GM19467 (cell line): Measurements from ENCODE around the gene SOAT2.
"Not testable (repeated sequence)": the region's sequence is repeated elsewhere in the genome, so short reads cannot be mapped to it uniquely, and the experiment has no call there.

Experiments used
- ATAC-seq: cut with Tn5 transposase; IDR thresholded peaks from one replicate; pipeline ENCODE4 v1.9.1; 2021; ENCODE audit warnings: mild to moderate bottlenecking, moderate library complexity; ENCODE audit not compliant: unreplicated experiment

SOAT2 gene

DNA sequence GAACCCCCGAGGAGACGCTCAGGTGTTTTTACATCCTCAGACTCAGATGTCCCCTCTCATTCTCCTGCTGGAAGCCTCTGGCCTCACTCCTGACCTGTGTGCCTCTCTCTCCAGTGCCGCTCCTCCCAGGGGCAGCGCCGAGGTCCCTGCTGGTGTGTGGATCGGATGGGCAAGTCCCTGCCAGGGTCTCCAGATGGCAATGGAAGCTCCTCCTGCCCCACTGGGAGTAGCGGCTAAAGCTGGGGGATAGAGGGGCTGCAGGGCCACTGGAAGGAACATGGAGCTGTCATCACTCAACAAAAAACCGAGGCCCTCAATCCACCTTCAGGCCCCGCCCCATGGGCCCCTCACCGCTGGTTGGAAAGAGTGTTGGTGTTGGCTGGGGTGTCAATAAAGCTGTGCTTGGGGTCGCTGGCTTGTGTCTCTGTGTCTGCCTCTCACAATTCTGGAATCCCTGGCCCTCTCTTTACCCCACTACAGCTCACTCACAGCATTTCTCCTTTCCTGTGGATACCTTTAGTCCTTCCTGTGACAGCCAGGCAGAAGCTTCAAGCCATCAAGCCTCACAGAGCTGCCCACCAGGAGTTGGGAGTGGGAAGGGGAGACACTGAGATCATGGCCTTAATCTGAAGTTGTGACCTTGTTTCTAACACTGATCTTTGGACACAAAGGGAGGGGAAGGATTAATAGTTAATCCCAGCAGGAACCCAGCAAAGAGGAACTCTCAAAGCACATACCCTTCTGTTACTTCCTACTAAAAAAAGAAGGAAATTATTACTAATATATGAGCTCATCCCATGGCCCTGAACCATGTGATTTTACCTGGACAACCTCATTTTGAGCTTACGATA, 1.1 kb upstream of the SOAT2 start:
- ATAC-seq = no peak

DNA sequence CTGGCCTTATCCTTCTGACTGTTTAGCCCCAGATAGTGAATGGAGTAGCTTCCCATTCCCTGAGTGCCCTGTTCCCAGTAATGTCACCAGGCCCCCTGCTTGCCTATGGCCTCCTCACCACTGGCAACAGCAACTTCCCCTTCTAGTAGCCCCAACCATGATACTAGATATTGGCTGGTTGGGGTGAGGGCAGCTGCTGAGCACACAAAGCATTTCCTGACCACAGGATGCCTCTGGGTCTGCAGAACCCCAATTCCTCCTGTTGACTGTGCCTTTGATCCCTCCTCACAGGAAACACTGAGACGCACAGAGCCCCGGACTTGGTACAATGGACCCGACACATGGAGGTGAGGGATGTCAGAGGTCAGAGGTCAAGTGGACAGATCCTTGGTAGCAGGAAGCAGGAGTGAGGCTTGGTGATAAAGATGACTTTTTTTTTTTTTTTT, 597 bp downstream of the SOAT2 start:
- no peak for ATAC-seq

DNA sequence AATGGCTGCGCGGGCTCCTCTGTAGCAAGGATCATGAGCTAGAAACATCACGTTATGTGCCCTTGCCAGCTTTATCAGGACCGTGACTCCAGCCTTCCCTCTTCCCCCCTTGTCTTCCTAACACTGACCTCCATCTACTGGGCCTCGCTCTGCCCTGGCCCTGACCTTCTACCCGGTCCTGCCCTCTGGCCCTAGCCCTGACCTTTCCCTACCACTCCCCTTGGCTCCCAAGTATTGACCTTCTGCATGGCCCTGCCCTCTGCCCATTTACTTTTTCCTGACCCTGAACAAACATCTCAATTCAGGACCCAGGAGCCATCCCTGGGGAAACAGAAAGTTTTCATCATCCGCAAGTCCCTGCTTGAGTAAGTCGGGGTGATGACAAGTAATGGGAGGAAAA, 2.0 kb downstream of the SOAT2 start:
- no peak for ATAC-seq

DNA sequence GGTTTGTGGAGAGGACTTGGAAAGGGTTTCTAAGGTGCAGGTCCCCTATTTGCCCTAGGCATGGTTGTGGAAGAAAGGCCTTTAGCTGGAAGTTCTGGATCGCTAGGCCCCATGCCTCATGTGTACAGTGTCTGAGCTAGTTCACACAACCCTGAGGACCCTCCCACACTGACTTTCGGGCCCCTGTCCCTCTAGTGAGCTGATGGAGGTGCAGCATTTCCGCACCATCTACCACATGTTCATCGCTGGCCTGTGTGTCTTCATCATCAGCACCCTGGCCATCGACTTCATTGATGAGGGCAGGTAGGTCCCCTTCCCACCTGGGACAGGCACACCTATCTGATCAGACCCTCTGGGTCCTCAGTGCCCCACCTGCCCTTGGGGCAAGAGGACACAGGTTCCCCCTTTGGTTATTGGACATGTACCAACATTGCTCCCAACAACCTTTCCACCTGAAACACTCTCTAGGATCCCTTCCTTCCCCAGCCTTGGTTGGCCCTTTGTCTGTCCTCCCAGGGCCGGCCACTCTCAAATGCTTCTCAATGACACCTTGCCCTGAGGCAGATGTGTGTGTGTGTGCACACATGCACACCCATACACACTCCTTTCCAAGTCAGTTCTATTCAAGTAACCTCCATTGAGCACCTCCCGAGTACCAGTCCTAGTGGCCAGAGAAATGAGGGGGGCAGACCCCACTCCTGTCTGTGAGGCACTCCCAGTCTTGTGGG, 2.6 kb downstream of the SOAT2 start:
- ATAC-seq = no peak

DNA sequence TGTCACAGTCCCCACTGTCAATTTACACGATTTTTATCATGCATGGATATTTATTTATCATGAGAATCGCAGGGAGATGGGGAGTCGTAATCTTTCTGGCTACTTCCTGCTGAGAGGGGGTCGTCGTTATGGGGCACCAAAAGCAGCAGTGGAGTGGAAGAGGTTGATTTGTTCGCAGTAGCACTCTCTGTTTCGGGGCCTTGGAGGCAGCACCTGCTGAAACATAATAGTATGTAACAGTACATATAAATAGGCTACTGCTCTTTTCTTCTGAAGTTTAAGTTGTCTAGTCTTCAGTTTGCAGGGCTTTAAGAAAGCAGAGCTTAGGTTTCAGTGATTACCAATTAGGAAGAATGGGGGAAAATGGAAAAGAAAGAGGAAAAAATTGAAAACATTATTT, 3.8 kb downstream of the SOAT2 start:
- no peak for ATAC-seq

DNA sequence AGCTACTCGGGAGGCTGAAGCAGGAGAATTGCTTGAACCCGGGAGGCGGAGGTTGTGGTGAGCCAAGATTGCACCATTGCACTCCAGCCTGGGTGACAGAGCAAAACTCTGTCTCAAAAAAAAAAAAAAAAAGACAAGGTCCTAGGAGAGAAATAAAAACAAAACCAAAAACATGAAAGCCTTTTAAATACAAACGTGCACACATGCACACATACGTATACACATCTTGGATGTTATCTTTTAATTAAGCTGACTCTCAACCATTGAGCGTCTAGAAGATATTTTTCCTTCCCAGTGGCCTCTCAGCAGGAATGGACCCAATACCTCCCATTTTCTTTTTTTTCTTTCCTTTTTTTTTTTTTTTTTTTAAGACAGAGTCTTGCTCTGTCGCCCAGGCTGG, 9.1 kb downstream of the SOAT2 start:
- not testable (repeated sequence) for ATAC-seq

DNA sequence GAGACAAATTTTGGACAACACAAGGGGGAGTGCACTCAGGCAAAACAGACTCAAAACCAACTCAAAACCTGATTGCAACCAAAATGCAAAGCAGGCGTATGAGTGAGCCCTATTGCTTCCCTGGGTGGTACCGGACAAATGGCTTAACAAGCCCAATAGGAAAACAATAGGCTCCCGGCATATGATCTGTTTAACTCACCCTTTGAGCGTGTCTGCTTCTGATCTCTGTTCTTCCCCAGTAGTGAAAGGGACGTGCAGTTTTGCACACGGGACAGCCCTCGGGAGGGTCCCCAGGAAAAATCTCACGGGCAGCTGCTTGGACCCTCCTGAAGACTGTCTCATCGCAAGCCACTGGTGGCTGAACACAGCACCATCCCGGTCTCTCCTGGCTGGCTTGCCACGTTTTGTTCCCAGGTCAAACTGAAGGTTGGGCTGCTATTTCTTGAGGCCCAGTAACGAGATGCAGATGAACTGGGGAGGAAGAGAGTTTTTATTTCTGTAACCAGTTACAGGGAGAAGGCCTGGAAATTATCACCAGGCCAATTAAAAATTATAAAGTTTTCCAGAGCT, 9.9 kb downstream of the SOAT2 start:
- ATAC-seq = no peak

DNA sequence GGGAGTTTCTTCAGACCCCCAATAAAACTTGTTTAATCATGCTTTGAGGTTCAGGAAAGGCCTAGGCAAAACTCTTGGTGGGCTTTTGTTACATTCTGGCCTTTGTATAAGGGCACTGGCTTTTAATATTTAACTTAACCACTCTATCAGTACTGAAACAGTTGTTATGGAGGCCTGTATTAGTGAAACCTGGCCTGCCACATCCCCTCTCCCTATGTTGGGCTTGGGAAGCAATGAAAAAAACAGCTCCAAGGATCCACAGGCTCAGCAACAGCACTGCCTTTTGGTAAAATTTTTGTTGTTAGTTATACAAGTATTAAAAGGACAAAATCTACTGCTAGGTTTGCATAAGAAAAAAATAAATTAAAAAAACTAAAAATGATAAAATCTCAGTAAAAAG, 10.7 kb downstream of the SOAT2 start:
- ATAC-seq = no peak

DNA sequence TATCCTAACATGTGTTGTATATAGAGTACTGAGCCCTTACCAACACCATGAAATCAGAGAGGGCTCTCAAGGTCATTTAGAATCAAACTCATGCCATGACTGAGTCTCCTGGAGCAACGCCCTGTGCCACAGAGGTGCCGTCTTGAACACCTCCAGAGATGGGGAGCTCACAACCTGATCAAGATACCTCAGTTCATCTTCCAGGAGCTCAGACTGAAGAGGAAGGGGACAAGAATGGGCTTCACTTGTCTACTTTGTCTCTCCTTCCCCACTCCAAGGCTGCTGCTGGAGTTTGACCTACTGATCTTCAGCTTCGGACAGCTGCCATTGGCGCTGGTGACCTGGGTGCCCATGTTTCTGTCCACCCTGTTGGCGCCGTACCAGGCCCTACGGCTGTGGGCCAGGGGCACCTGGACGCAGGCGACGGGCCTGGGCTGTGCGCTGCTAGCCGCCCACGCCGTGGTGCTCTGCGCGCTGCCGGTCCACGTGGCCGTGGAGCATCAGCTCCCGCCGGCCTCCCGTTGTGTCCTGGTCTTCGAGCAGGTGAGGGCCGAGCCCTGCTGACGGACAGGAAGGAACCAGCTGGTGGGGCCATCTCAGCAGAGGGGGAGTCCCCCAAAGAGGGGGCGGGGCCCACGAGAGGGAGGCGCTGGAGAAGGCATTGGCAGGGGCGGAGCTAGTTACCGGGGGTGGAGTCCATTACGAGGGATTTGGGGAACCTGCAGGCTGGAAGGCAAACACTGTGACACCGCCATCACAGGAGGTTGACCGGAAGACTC, 12.0 kb downstream of the SOAT2 start:
- ATAC-seq = no peak

DNA sequence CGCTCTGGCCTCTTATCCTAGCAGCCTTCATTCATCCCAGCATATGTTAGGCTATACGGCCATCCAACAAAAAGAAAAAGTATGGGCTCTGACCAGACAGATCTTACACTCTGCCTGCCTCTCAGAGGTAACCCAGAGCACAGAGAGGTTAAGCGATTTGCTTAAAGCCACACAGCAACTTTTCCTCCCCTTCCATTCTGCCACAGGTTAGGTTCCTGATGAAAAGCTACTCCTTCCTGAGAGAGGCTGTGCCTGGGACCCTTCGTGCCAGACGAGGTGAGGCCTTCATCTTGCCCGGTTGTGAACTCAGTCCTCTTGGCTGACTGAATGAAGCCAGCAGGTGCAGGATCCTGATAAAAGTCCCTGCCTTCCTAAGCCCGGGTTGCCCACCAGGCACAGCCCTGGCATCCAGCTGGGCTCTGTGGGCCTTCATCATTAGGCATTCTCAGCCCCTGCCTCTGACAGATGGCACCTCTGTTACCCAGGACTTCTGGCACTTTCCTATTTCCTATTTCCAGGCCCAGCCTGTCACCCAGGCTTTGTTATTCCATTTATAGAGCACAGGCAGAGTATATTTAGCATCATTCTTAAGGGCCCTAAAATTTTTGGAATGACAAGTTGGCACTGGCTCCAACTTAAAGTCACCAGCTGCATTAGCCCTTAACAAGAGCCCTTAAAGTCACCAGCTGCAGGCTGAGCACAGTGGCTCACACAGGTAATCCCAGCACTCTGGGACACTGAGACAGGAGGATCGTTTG, 12.8 kb downstream of the SOAT2 start:
- no peak for ATAC-seq

DNA sequence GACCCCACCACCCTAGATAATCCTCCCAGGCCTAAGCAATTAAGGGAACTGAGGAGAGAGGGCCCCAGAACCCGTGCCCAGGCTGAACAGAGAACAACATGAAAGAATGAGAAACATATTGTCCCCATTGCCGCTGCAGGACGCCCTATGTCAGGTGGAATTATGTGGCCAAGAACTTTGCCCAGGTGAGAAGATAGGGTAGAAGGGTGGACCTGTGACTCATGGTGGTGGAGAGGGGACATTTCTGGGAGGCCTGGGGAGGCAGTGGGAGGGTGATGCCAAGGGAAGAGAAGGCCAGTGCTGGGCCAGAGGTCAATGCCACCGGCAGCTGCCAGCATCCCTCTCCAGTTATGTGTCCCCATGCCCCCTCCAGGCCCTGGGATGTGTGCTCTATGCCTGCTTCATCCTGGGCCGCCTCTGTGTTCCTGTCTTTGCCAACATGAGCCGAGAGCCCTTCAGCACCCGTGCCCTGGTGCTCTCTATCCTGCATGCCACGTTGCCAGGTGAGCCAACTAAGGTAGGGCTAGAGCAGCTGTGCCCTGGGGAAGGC, 15.5 kb downstream of the SOAT2 start:
- no peak for ATAC-seq

DNA sequence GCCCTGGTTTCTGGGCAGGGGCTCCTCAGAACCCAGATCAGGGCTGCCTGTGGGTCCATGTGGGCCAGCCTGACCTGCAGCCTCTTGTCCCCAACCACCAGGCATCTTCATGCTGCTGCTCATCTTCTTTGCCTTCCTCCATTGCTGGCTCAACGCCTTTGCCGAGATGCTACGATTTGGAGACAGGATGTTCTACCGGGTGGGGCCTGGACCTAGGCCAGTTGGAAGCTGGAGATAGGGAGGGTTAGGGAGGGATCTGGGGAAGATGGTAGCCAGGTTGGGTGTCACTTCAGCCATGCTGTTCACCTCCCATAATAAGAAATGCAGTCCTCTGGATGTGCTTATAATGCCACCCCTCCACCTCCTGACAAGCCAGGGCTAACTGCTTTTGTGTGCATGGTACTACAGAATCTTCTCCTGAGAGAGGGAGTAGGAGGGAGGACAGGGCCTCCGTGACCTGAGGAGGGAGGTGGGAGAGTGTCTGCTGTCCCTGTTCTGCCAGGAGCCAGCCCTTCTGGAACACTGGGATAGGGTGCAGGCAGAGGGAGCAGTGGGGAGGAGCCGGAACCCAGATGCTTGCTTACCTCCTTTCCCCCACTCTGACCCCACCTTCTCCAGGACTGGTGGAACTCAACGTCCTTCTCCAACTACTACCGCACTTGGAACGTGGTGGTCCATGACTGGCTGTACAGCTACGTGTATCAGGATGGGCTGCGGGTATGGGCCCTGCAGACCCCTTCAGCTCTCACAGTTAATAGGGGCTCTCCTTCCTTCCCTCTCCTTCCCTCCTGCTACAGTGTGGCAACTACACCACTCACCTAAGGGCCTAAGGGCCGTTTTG, 17.6 kb downstream of the SOAT2 start:
- ATAC-seq = no peak

DNA sequence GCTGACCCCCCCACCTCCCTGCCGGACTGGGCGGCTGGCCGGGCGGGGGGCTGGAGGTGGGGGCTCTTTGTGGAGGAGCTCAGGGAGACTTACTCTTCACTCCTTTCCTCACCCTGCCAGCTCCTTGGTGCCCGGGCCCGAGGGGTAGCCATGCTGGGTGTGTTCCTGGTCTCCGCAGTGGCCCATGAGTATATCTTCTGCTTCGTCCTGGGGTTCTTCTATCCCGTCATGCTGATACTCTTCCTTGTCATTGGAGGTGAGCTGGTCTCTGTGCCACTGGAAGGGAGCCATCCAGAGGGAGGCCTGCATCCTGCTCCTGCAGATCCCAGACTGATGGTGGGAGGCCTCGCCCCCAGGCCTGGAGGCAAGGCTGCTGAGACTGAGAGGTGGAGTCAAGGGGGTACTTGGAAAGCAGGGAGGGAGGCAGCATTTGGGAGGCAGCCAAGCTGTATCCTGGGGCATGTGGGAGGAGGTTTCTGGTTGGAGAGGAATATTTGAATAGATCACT, 19.7 kb downstream of the SOAT2 start:
- no peak for ATAC-seq

DNA sequence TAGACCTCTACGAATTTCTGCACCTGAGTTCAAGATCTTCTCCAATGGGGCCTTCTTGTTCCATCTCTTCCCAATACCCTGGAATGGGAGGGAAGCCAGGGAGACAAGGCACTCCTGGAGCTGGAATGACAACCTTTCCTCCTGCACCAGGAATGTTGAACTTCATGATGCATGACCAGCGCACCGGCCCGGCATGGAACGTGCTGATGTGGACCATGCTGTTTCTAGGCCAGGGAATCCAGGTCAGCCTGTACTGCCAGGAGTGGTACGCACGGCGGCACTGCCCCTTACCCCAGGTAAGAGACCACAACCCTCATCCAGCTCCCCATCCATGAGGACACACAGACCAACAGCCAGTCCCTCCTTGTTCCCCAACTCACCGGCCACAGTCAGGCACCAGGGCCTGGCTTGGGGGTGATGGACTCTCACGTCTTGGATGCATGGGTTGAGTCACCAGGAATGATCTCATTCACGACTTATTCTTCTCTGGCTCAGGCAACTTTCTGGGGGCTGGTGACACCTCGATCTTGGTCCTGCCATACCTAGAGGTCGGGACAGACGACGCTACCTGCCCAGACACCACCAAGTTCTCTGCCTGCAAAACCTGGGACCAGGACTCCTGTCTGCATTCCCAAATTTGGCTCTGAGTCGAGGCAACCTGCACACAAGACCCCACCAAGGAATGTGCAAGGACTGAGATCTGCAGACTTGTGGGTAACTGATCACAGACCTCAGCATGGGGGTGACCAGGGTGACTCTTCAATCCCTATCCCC, 20.5 kb downstream of the SOAT2 start:
- ATAC-seq = no peak

DNA sequence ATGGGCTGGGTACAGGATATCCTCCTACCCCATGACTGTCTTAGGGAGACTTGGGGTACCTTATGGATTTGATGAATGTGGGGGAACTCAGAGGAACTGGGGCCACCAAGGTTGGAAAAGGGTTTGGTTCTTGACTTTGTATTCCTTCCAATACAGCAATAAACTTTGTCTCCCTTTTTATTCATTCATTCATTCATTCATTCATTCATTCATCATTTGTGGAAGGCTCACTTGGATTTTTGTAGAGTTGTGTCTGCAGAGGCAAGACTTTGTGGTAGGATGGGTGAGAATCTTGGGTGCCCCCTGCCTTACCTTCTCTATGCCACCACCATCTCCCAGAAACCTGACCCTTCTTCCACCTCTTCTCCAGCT, 21.1 kb downstream of the SOAT2 start:
- no peak for ATAC-seq

DNA sequence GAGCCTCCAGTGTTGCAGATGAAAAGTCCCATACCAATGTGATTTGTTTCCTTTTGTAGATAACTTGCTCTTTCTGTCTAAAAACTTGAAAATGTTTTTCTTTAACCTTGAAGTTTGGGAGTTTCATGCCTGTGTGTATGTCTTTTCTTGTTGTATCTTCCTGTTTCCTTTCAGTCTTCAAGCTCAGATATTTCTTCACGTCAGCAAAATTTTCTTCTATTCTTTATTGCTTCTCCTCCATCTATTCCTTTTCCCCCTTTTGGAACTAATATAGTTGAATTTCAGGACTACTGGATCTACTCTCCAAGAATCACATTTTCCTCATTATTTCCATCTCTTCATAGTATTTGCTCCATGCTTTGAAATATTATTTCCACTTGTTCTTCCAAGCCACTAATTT, 23.9 kb downstream of the SOAT2 start:
- ATAC-seq = no peak

DNA sequence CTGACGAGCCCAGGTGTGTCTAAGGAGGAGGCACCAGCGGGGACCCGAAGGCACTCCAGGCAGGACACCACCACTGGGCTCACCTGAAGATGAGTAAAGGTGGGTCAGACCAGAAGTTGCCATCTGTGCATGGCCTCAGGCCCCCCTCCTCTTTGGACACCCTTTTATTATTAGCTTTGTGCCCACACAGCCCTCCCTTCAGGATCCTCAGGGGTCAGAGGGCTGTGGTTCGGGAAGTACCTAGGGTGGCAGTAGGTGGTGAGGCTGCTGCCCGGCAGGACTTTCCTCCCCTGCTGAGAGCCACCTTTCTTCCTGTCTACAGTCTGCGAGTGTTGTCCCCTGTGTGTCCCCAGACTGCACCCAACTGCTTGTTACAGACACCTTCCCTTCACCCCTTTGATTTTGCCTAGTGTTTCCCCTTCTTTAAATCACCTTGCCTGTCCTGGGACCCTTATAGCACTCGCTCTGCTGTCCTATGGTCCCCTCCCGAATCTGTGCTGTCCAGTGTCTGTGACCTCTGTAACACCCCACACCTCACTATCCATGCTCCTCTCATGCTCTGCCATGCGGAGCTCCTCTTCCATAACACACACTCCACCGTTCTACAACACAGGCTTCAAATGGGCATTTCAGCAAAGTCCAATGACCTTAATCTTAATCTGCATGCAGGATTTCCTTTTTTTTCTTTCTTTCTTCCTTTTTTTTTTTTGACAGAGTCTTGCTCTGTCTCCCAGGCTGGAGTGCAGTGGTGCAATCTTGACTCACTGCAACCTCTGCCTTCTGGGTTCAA, 25.7 kb downstream of the SOAT2 start:
- ATAC-seq = no peak

DNA sequence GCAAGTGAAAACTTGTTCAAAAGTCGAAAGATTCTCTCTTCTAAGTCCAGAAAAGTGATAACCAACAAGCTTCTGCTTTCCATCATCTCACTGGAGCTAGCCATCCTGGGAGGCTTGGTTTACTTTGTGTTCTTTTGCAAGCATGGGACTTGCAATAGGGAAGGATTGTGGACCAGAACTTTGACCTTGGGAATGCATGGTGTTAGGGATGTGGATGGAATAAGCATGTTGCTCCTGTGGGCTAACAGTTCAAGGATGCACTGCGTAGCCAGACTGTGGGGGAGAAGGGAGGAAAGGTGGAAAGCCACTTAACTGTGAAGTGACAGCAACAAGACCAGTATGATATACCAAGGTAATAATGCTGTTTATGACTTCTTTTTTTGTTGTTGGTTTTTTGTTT, 28.6 kb downstream of the SOAT2 start:
- no peak for ATAC-seq
